ENCODE results near the gene COBL. TPM values are rescaled to one million over a fixed set of nuclear protein-coding genes. Genes with fewer than 3 reads are reported as not detected.

Gene COBL
- total and polyA plus RNA-seq, 2 of the 4 experiments (the other 2 are of a cell fraction): under 0.01 TPM; not detected in 1

- intact Hi-C loops (cut with micrococcal nuclease): no loop called here
- Histone ChIP-seq H3K4ac (ENCODE audit: low read depth, low read length) (no peak overlapping the region), H2BK20ac (ENCODE audit: low read depth, low read length) (no peak overlapping the region), H3K27me3 (ENCODE audit: control insufficient read depth, insufficient read depth, low read length) (no peaks in the 10 kb centered on the region), H2BK15ac (ENCODE audit: low read depth, low read length) (no peak overlapping the region), H3K9ac (ENCODE audit: low read depth, low read length) (no peak overlapping the region), H2AK9ac (replicated peaks; ENCODE audit: low read depth, low read length, poor library complexity) (no peak overlapping the region), H4K8ac (ENCODE audit: low read depth in 2 of 2, low read length in 2 of 2) (no peak overlapping the region), H3K9me3 (ENCODE audit: control insufficient read depth, insufficient read depth, low read length) (no peaks in the 10 kb centered on the region), H2AK5ac (ENCODE audit: low read depth, low read length) (no peak overlapping the region), H3K14ac (replicated peaks; ENCODE audit: low read depth, low read length) (no peak overlapping the region), H4K91ac (ENCODE audit: insufficient read depth, low read depth, low read length) (no peak overlapping the region), H2BK120ac (ENCODE audit: low read depth, low read length) (no peak overlapping the region), H3K18ac (ENCODE audit: low read depth, low read length) (no peak overlapping the region), H3K27ac (ENCODE audit: insufficient read depth, low read length) (no peak overlapping the region), H3K36me3 (ENCODE audit: control insufficient read depth, insufficient read depth, low read length) (no peaks in the 10 kb centered on the region), H2AFZ (replicated peaks; ENCODE audit: low read length, poor library complexity) (no peak overlapping the region), H3K4me3 (ENCODE audit: insufficient read depth, low read depth, low read length) (no peak overlapping the region), H3K4me1 (ENCODE audit: control insufficient read depth, insufficient read depth, low read length) (no peaks in the 10 kb centered on the region), H4K5ac (ENCODE audit: low read depth, low read length) (no peak overlapping the region), H2BK5ac (ENCODE audit: low read depth, low read length, poor library complexity, severe bottlenecking) (no peak overlapping the region), H3K9me1 (ENCODE audit: insufficient read depth, low read length) (no peaks in the 10 kb centered on the region), H3K79me1 (ENCODE audit: low read depth in 1 of 2, low read length in 2 of 2) (no peaks in the 10 kb centered on the region), H3K23ac (ENCODE audit: low read depth, low read length) (no peak overlapping the region), H4K20me1 (ENCODE audit: insufficient read depth, low read length) (no peaks in the 10 kb centered on the region), H3K56ac (ENCODE audit: extremely low read depth, insufficient read depth, low read length) (no peak overlapping the region), H3K4me2 (ENCODE audit: low read depth, low read length) (no peak overlapping the region)
- DNase-seq (no peak), ATAC-seq (ENCODE audit: low read depth) (no peak)
- ChIA-PET POLR2A (ENCODE audit: unreplicated experiment) (no interaction called here), CTCF (interaction anchor here (0.5 kb wide), 1 partner anchor 972 kb away, joined by 3 read pairs; no protein-coding TSS in a partner anchor)
- TF ChIP-seq NFE2L2 (IDR thresholded peaks at IDR 0.05; ENCODE audit: low read depth, low read length) (no peak), RFX5 (IDR thresholded peaks at IDR 0.05; ENCODE audit: low read depth, low read length) (no peak), MXI1 (IDR thresholded peaks at IDR 0.05; ENCODE audit: borderline replicate concordance, low read depth, low read length) (no peak), FOS (IDR thresholded peaks at IDR 0.05; ENCODE audit: low read depth, low read length) (no peak), MAZ (IDR thresholded peaks at IDR 0.05; ENCODE audit: borderline replicate concordance, low read depth, low read length) (no peak), CEBPB (IDR thresholded peaks at IDR 0.05; ENCODE audit: low read depth, low read length) (no peak), RAD21 (IDR thresholded peaks at IDR 0.05; ENCODE audit: low read length) (no peak), RCOR1 (IDR thresholded peaks at IDR 0.05; ENCODE audit: insufficient replicate concordance, low read length) (no peak), POLR2A (IDR thresholded peaks at IDR 0.05; ENCODE audit: low read depth, low read length) (no peak), SMC3 (IDR thresholded peaks at IDR 0.05; ENCODE audit: low read depth, low read length) (no peak), USF2 (IDR thresholded peaks at IDR 0.05; ENCODE audit: low read depth, low read length) (no peak), CTCF (conservative IDR thresholded peaks at IDR 0.05; ENCODE audit: low read depth, low read length) (no peak)
- WGBS, 2 experiments (ENCODE audit: extremely low coverage in 2 of 2, insufficient read length in 1 of 2): 0% methylated on average over 2 of the region's 8 CpGs; no CpG with 5 or more reads in 1 of the 2 experiments
- BruUV-seq (replicated peaks): no TSS peak
- in situ Hi-C loops (cut with MboI; ENCODE audit: low sequenced_read_pairs): no loop called here
- dilution Hi-C loops (cut with HindIII; ENCODE audit: low sequenced_read_pairs, unreplicated experiment): no loop called here
Measured at GRCh38 chr7:51236470-51237132, 80.0 kb downstream of the COBL start.

Measured in IMR-90 (cell line).